Measurements from ENCODE around the gene DCST2. TPM values are rescaled to one million over a fixed set of nuclear protein-coding genes. Genes with fewer than 3 reads are reported as not detected.
A peak's percentile ranks its signal among the peaks of the same experiment; 100 is the strongest.

Gene DCST2
- total and polyA plus RNA-seq, 7 donors, result 0.04 to 0.56 (median 0.19) TPM; not detected in 2

GRCh38 chr1:155070721-155071569 is 37.4 kb upstream of the DCST2 start:
- intact Hi-C loops (cut with DNase I), result no loop called here
- peaks cover 0 to 1% (median 0%) of the 10 kb centered on the region in 3 donors for H3K27me3 ChIP-seq (ENCODE audit: insufficient read depth in 3 of 3, low read length in 2 of 3)
- ATAC-seq (peak; percentile 89 to 97 (median 93)), DNase-seq (peak; percentile 80 to 92)
- peak overlapping the region; percentile 68 for H3K4me3 ChIP-seq
- WGBS, 3 donors, result 7 to 8% (median 8%) methylated on average over 60 to 61 of the region's 61 CpGs
- H3K27ac ChIP-seq, result peak overlapping the region; percentile 61
- H3K9me3 ChIP-seq, result no peaks in the 10 kb centered on the region
- H3K4me1 ChIP-seq, result peaks cover 12% of the 10 kb centered on the region
- peak; percentile 46 for TF ChIP-seq CTCF (IDR thresholded peaks at IDR 0.05)
- H3K36me3 ChIP-seq (ENCODE audit: insufficient read depth in 1 of 2, low read depth in 1 of 2), result no peaks in the 10 kb centered on the region

GRCh38 chr1:155070158-155070621 is 36.6 kb upstream of the DCST2 start:
- TF ChIP-seq CTCF (IDR thresholded peaks at IDR 0.05), result no peak
- intact Hi-C loops (cut with DNase I), result no loop called here
- H3K27ac ChIP-seq, result no peak overlapping the region
- H3K4me3 ChIP-seq, result peak overlapping the region; percentile 68
- H3K4me1 ChIP-seq, result peaks cover 12% of the 10 kb centered on the region
- H3K36me3 ChIP-seq (ENCODE audit: insufficient read depth in 1 of 2, low read depth in 1 of 2), result no peaks in the 10 kb centered on the region
- peak in 1 of 4 donors; percentile 10 for ATAC-seq
- no peak for DNase-seq
- H3K27me3 ChIP-seq (ENCODE audit: insufficient read depth in 3 of 3, low read length in 2 of 3), result peaks cover 0 to 1% (median 0%) of the 10 kb centered on the region in 3 donors
- WGBS, 3 donors, result 24 to 30% (median 26%) methylated on average over 26 to 28 of the region's 28 CpGs
- H3K9me3 ChIP-seq, result no peaks in the 10 kb centered on the region

DNA sequence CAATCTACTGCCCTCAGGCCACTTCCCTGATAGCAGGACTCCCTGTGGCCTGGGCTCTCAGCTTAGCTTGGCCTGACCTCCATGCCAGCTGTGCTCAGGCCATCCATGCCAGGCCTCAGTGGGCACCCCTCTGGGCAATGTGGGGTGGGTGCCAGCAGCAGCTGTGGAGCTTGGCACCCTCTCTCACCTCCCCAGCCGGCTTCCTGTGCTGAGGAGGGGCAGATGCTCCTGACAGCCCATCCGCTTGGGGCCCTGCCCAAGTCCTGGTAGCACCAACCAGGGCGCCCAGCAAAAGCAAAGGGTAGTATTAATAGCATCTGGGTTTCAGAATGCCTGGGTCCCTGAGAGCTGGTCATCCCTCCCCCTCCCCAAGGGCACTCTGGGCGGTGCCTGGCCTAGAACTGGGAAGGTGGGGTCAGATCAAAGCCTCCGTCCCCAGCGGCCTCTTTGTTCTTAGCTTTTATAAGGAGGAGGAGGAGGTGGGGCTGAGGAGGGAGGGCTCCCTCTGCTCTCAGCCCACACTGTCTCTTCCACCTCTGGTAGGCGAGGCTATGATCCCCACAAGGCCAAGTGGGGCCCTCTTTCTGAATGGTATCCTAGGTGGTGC is 36.1 kb upstream of the DCST2 start:
- WGBS, 3 donors, result 52 to 70% (median 65%) methylated on average over 6 to 7 of the region's 7 CpGs
- Histone ChIP-seq H3K9me3 (no peaks in the 10 kb centered on the region), H3K27ac (no peak overlapping the region), H3K27me3 (ENCODE audit: insufficient read depth in 3 of 3, low read length in 2 of 3) (peaks cover 0 to 1% (median 0%) of the 10 kb centered on the region in 3 donors), H3K4me3 (no peak overlapping the region), H3K36me3 (ENCODE audit: insufficient read depth in 1 of 2, low read depth in 1 of 2) (no peaks in the 10 kb centered on the region), H3K4me1 (peaks cover 12% of the 10 kb centered on the region)
- intact Hi-C loops (cut with DNase I), result loop anchor here in 1 of 2 donors (10.0 kb wide), 1 partner anchor 405 kb away; no protein-coding TSS in a partner anchor
- DNase-seq (no peak), ATAC-seq (no peak)
- TF ChIP-seq CTCF (IDR thresholded peaks at IDR 0.05), result no peak

GRCh38 chr1:155068599-155068998 is 35.0 kb upstream of the DCST2 start:
- peaks cover 12% of the 10 kb centered on the region for H3K4me1 ChIP-seq
- H3K27me3 ChIP-seq (ENCODE audit: insufficient read depth in 3 of 3, low read length in 2 of 3), result peaks cover 0 to under 1% (median 0%) of the 10 kb centered on the region in 3 donors
- no peaks in the 10 kb centered on the region for H3K36me3 ChIP-seq (ENCODE audit: insufficient read depth in 1 of 2, low read depth in 1 of 2)
- ATAC-seq, result no peak
- WGBS, 3 donors, result 90 to 94% (median 90%) methylated on average over 3 of the region's 3 CpGs
- no peaks in the 10 kb centered on the region for H3K9me3 ChIP-seq
- H3K27ac ChIP-seq, result no peak overlapping the region
- no peak for TF ChIP-seq CTCF (IDR thresholded peaks at IDR 0.05)
- intact Hi-C loops (cut with DNase I), result loop anchor here in 1 of 2 donors (10.0 kb wide), 1 partner anchor 404 kb away; no protein-coding TSS in a partner anchor
- no peak for DNase-seq
- H3K4me3 ChIP-seq, result no peak overlapping the region

Data from psoas muscle (tissue), 8 donors.